Hematopoietic multipotent progenitor cell treated with erythropoietin and hydrocortisone succinate and interleukin-3 and kit ligand, for 15 days (in vitro differentiated cells): ENCODE measurements around the gene THSD8.
"Not testable (repeated sequence)": the region's sequence is repeated elsewhere in the genome, so short reads cannot be mapped to it uniquely, and the experiment has no call there.

Source experiments
- DNase-seq: peaks from one replicate; pipeline ENCODE4 v3.0.0-alpha.2; 2015; ENCODE audit warnings: low spot score

THSD8 gene

DNA sequence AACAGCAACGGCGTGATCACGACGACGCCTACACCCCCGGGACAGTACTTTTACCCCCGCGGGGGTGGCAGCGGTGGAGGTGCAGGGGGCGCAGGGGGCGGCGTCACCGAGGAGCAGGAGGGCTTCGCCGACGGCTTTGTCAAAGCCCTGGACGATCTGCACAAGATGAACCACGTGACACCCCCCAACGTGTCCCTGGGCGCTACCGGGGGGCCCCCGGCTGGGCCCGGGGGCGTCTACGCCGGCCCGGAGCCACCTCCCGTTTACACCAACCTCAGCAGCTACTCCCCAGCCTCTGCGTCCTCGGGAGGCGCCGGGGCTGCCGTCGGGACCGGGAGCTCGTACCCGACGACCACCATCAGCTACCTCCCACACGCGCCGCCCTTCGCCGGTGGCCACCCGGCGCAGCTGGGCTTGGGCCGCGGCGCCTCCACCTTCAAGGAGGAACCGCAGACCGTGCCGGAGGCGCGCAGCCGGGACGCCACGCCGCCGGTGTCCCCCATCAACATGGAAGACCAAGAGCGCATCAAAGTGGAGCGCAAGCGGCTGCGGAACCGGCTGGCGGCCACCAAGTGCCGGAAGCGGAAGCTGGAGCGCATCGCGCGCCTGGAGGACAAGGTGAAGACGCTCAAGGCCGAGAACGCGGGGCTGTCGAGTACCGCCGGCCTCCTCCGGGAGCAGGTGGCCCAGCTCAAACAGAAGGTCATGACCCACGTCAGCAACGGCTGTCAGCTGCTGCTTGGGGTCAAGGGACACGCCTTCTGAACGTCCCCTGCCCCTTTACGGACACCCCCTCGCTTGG lies 9.6 kb upstream of the THSD8 start:
- DNase-seq, result peak; percentile 69

DNA sequence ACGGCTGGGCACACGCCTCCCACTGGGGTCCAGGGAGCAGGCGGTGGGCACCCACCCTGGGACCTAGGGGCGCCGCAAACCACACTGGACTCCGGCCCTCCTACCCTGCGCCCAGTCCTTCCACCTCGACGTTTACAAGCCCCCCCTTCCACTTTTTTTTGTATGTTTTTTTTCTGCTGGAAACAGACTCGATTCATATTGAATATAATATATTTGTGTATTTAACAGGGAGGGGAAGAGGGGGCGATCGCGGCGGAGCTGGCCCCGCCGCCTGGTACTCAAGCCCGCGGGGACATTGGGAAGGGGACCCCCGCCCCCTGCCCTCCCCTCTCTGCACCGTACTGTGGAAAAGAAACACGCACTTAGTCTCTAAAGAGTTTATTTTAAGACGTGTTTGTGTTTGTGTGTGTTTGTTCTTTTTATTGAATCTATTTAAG lies 9.0 kb upstream of the THSD8 start:
- no peak for DNase-seq

DNA sequence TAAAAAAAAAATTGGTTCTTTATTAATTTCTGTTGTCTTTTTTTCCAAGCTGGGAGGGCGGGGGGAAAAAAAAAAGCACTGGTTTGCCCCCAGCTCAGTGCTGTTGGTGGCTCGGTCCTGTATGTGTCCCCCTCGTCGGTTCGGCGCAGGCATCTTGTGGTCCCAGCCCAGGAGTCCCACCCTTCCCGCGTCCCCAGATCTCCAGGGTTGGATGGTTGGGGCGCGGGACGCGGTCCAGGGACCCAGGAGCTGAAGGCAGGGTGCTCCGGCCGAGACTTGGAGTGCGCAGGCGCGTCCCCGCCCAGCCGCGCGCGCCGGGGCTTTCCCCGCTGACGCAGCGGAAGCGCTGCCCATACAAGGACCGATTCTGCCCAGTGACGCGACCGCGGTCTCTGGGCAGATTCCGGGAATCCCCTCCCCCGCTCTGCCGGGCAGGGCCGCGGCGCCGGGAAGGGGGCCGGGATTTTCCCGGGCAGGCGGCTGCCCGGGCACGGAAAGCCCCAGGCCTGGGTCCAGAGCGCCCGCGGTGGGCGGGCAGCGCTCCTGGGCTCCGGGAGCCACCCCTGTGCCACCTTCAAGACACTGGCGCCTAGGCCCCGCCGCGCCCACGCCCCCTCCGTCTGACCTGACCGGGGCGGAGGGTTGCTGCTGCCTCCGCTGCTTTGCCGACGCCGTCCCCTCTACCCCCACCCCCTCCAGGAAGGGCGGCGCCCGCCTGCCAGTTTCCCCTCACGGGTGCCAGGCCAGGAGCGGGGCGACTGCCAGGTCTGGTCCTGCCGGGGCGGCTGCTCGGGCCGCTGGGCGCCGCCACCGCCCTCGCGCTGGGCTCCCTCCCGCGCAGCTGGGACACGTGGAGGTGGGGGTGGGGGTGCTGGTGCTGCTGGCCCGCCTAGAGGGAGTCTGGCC lies 8.3 kb upstream of the THSD8 start:
- peak; percentile 95 for DNase-seq

DNA sequence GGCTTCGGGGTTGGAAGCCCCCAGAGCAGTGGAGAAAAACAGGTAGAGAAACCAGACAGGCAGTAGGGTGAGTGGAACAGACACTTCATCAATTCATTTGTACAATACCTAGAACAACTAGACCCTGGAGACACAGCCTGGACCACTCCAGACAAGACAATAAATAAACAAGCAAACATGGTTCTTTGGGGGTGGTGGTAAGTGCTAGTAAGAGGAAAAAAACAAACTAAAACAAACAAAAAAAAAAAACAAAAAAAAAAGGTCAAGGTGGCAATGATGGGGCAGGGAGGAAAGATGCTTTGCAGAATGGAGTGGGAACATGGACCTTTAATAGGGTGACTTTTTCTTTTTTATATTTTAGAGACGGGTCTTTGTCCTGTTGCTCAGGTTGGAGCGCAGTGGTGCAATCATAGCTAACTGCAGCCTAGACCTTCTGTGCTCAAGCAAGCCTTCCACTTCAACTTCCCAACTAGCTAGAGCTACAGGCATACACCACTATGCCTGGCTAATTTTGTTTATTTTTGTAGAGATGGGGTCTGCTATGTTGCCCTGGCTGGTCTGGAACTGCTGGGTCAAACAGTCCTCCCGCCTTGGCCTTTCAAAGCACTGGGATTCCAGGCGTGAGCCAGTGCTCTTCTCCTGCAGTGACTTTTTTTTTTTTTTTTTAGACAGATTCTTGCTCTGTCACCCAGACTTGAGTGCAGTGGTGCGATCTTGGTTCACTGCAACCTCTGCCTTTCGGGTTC lies 7.5 kb upstream of the THSD8 start:
- DNase-seq, result peak; percentile 27

DNA sequence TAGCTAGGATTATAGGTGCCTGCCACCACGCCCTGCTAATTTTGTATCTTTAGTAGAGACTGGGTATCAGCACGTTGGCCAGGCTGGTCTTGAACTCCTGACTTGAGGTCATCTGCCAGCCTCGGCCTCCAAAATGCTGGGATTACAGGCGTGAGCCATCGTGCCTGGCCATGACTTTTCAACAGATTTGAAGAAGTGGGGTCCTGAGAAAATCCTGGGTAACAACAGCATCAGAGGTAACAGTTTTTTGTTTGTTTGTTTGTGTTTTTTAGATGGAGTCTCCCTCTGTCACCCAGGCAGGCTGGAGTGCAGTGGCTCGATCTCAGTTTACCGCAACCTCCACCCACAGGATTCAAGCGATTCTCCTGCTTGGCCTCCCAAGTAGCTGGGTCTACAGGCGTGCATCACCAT lies 6.9 kb upstream of the THSD8 start:
- no peak for DNase-seq

DNA sequence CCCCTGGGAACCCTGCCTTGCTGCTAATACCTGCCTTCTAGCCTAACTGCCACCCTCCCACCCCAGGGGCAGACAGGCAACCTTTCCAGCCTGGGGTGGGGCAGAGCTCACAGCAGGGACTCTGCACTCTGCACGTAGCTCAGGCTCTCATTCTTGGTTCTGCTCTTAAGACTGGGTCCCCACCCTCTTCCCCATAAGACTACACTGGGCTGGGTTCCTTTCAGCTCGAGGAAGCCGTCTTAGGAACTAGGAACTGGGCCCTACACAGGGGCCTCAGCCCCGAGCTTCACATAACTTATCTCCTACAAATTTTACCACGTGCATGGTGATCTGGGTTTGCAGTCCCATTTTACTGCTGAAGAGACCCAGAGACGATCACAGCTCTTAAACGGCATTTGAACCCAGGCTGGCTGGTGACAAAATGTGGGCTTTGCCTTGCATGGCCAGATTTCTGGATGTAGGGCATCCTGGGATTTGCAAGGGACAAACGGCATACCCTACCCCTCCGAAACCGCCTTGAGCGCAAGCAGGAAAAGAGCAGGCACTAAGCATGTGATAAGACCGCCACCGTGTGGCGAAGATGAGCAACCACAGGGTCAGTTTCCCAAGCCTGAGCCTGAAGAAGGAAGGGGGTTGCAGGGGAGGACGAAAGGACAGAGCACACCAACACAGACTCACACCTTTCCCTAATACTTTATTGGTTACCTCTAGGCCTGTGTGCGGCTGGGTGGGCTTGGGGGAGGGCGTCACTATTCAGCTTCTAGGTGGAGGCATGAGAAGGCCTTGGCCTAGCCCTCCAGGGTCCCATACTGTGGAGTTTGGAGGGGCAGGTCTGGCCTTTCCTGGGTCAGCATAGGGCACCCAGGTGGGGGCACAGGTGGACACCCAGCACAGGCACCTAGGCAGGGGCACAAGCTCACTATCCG lies 5.5 kb upstream of the THSD8 start:
- DNase-seq, result peak; percentile 85

DNA sequence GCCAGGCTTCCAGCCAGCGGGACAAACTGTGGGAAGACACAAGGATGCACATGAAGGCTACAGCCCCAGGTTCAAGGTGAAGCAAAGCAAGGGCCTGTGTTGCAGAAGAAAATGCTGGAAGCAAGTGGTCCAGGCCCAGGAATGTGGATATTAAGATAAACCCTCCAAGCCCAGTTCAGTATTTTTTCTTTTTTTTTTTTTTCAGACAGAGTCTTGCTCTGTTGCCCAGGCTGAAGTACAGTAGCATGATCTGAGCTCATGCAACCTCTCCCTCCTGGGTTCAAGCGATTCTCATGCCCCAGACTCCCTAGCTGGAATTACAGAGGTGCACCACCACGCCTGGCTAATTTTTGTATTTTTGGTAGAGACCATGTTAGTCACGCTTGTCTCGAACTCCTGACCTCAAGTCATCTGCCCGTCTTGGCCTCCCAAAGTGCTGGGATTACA lies 4.7 kb upstream of the THSD8 start:
- DNase-seq, result no peak

DNA sequence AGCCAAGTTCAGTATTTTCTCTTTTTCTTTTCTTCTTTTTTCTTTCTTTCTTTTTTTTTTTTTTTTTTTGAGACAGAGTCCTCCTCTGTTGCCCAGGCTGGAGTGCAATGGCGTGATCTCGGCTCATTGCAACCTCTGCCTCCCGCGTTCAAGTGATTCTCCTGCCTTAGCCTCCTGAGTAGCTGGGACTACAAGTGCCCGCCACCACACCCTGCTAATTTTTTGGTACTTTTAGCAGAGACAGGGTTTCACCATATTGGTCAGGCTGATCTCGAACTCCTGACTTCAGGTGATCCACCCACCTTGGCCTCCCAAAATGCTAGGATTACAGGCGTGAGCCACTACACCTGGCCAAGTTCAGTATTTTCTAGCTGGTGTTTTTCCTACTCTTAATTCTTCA lies 4.3 kb upstream of the THSD8 start:
- not testable (repeated sequence) for DNase-seq

DNA sequence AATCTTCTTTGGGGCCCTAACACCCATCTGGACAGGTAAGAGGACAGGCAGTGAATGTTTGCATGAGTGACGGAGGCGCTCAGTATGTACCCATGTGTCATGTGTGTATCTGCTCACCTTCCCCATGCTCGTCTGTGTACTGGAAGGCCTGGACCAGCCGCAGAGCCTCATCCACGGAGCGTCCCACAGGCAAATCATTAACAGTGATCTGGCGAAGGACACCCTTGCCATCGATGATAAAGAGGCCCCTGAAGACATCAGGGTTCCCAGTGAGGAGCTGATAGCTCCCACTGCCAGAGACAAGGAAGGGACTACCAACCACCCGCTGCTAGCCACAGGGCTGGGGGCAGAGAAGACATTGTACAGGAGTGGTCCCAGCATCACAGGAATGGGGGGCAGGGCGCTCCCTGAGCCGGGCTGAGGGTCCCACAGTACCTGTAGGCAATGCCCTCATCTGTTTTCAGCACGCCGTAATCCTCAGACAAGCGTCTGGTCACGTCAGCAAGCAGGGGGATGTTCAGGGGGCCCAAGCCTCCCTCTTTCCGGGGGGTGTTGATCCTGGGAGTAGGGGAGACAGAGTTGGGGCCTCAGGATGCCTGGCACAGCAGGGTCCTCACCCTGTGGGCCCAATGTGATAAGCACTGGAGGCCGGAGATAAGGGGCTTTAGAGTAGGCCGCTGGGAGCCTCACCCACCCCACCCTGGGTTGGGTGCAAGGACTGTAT lies 2.0 kb upstream of the THSD8 start:
- peak; percentile 40 for DNase-seq

DNA sequence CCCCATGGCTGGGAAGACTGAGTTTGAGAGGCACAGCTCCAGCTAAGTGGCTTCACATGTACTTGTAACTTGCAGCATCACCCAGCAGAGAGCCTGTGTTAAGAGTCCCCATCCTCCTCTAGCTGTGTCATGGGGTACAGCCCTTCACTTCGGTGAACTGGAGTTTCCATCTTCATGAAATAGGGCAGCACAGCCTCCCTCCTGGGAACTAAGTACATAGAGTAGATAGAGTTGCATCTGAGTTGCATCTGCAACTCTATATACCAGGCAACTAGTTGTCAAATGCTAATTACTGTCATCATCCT lies 1.5 kb upstream of the THSD8 start:
- peak; percentile 81 for DNase-seq

DNA sequence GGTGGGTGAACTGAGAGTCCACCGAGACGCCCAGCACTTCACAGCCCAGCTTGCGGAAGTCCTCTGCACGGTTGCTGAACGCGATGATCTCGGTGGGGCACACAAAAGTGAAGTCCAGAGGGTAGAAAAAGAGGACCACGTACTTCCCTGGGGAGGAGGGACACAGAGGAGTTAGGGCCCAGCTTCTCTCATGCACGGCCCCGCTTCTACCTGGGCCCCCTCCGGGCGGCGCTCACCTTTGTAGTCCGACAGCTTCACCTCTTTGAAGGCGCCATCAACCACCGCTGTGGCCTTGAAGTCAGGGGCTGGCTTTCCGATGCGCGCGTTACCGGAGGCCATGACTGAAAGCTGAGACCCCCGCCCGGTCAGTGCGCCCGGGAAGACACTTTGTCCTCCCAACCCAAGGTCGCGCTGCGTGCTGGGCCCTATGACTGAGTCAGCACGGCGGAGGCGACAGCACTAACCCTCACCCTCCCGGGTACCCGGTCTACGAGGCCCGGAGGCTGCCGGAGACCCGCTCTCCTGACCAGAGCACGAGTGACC lies 875 bp upstream of the THSD8 start:
- no peak for DNase-seq

DNA sequence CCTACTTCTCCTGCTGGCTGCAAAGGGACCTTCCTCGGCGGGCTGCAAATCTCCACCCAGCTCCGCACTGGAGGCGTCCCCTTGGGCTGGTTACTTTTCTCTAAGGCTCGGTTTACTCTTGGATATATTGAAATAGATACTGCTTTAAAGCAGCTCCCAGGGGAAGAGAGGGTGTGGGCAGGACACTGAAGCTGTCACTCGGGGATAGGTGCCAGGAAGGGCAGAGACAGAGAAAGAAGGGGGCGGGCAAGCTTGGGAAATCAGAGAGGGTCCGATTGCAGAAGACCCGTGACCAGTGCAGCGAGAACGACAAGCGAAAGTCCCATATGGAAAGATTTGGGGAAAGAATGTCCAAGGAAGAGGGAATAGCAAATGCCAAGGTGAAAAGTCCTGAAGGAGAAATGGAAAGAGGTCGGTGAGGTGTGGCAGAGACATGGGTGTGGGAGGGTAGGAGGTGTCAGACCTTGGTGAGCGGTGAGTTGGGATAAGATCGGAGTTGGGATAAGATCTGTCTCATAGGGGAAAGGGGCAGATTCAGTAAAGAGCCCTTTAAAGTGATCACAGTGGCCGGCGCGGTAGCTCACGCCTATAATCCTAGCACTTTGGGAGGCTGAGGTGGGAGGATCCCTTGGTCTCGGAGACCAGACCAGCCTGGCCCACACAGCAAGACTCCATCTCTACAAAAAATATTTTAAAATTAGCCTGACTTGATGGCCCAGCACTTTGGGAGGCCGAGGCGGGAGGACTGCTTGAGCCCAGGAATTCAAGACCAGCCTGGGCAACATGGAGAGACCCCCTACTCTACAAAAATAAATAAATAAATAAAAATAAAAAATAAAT lies 618 bp downstream of the THSD8 start:
- no peak for DNase-seq

DNA sequence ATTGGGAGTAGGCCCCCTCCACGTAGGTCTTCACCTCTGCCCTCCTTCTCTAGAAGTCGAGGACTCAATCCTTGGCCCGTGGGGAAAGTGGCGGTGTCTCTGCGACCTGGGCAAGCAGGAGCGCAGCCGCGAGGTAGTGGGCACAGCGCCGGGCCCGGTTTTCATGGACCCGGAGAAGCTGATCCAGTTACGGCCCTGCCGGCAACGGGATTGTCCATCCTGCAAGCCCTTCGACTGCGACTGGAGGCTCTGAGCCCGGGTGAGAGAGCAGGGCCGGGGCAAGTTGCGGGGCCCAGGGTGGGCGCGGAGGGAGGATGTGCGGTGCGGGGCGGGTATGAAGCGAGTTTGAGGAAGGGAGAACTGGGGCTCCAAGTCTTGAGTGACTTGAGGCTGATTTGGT lies 2.2 kb downstream of the THSD8 start:
- DNase-seq, result no peak

DNA sequence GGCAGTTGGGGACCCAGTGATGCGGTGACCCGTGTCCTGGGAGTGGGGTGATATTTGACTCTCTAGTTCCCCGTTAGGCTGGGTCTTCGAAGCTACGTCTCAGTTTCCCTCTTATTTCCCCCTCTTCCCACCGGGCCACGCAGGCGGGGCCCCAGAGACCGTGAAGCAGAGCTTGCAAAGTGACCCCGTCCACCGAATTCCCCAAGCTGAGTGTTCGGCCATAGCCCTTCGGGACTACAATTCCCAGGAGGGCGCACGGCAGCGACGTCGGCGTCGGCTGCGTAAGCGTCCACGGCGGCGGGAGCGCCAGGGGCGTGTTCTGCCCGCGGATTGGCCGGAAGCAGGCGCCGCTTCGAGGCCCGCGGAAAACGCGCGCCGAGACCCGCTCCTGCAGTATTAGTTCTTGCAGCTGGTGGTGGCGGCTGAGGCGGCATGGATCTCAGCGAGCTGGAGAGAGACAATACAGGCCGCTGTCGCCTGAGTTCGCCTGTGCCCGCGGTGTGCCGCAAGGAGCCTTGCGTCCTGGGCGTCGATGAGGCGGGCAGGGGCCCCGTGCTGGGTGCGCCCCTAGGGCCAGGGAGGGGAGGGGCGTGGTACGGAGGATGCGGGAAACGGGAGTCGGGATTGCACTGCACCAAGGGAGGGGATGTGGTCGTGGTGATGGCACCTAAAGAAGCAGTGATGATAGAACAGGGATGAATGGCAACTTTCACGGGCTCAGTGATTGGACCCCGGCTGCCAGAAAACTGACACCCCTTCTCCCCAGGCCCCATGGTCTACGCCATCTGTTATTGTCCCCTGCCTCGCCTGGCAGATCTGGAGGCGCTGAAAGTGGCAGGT lies 4.6 kb downstream of the THSD8 start, which contains the start of gene RNASEH2A:
Gene RNASEH2A (plus strand): TSS at position 343 of the 840 bp plus-strand sequence. CDS start 90 bp downstream, at position 433.
- peak; percentile 90 for DNase-seq

DNA sequence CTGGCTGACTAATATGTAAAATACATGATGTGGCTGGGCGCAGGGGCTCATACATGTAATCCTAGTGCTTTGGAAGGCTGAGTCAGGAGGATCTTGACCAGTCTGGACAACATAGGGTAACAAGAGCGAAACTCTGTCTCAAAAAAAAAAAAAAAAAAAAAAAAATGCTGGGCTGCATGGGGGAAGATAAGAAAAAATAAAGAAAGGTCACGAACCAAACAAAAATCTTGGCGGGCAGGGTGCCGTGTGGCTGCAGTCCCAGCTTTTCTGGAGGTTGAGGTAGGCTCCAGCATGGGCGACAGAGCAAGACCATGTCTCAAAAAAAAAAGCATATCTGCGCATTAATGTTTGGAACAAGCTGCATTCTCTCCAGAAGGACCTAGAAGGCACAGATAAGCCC lies 13.2 kb downstream of the THSD8 start:
- no peak for DNase-seq

DNA sequence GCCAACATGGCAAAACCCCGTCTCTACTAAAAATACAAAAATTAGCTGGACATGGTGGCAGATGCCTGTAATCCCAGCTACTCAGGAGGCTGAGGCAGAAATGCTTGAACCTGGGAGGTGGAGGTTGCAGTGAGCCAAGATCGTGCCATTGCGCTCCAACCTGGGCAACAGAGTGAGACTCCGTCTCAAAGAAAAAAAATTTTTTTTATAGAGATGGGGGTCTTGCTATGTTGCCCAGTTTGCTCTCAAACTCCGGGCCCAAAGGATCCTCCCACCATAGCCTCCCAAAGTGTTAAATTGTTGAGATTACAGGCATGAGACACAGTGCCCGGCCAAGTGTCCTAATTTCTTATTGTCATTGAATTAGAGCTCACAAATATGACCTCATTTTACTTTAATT lies 15.3 kb downstream of the THSD8 start:
- DNase-seq, result not testable (repeated sequence)

DNA sequence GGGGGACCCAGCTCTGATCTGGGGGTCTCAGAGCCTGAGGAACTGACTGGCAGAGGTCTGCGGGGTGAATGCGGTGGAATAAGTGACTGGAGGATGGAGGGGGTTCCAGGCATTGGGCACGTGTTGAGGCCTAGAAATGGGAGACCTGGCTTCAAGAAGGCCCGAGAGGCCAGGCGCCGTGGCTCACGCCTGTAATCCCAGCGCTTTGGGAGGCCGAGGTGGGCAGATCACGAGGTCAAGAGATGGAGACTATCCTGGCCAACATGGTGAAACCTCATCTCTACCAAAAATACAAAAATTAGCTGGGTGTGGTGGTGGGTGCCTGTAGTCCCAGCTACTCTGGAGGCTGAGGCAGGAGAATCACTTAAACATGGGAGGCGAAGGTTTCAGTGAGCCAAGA lies 15.9 kb downstream of the THSD8 start:
- DNase-seq, result not testable (repeated sequence)

DNA sequence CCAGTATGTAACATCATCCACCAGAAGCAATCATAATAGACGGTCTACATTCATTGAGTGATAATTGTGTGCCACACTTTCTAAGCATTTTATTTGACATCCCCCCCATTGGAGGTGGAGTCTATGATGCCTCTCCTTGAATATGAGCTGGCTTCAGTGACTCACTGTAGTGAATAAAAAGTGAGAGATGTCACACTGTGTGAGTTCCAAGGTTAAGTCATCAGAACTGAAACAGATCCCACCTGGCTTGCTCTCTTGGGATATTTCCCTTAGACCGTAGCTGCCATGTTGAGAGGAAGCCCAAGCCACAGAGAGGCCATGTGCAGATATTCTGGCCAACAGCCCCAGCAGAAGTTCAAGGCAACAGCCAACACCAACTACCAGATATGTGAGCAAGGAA lies 19.9 kb downstream of the THSD8 start:
- DNase-seq, result no peak
